Tibial artery (tissue), 4 donors: ENCODE results near the gene SYT13.
A peak's percentile ranks its signal among the peaks of the same experiment; 100 is the strongest.

Experiments used
- DNase-seq, 2 donors: peaks; one replicate each; pipeline ENCODE4 v3.0.0-alpha.2; 2019
- H3K27ac ChIP-seq, 2 donors: fragments of 200-600 bp; sonication (generic) in 1 of 2; 1 replicate in 1 of 2; 2 replicates in 1 of 2; pipeline ENCODE4 v1.5.1; 2018 to 2019; ENCODE audit warnings: mild to moderate bottlenecking in 1 of 2
- H3K27me3 ChIP-seq, 2 donors: fragments of 200-600 bp; sonication (generic) in 1 of 2; one replicate each; pipeline versions ENCODE4 v1.5.1 to v1.6.0; 2016 to 2019
- H3K36me3 ChIP-seq, 3 donors: fragments of 200-600 bp; sonication (generic) in 2 of 3; one replicate each; pipeline ENCODE4 v1.5.1; 2016 to 2019; ENCODE audit warnings: mild to moderate bottlenecking in 2 of 3
- H3K4me1 ChIP-seq, 4 donors: fragments of 200-600 bp; sonication (generic) in 2 of 4; 1 replicate in 3 of 4; 2 replicates in 1 of 4; pipeline ENCODE4 v1.5.1; 2016 to 2019
- H3K4me3 ChIP-seq, 2 donors: fragments of 200-600 bp; sonication (generic) in 1 of 2; 1 replicate in 1 of 2; 2 replicates in 1 of 2; pipeline ENCODE4 v1.5.1; 2018 to 2019; ENCODE audit warnings: mild to moderate bottlenecking in 2 of 2
- H3K9me3 ChIP-seq, 3 donors: fragments of 200-600 bp; sonication (generic) in 1 of 3; one replicate each; pipeline ENCODE4 v1.5.1; 2016 to 2019
- CTCF ChIP-seq, 2 experiments: fragments of 200-600 bp in 1 of 2; fragments of 450-650 bp in 1 of 2; IDR thresholded peaks; one replicate each; pipeline ENCODE4 v1.5.1; 2017 to 2019; ENCODE audit warnings: antibody characterized with exemption in 2 of 2, mild to moderate bottlenecking in 1 of 2, moderate library complexity in 1 of 2
- intact Hi-C: fragments of 100-400 bp; cut with DNase I; formaldehyde crosslinking; loops from one replicate; pipeline ENCODE4 v1.15.0; 2023; ENCODE audit warnings: low total_unique reads

SYT13 gene

GRCh38 chr11:45208135-45208534 lies 78.0 kb downstream of the SYT13 start:
- DNase-seq = no peak
- Histone ChIP-seq H3K27ac (peak overlapping the region in 1 of 2 donors; percentile 86), H3K36me3 (peaks cover 17 to 44% (median 20%) of the 10 kb centered on the region in 3 donors), H3K4me1 (peaks cover 0 to 33% (median 24%) of the 10 kb centered on the region in 4 donors), H3K9me3 (no peaks in the 10 kb centered on the region), H3K27me3 (no peaks in the 10 kb centered on the region), H3K4me3 (no peak overlapping the region)
- intact Hi-C loops = no loop called here
- no peak for TF ChIP-seq CTCF (IDR thresholded peaks at IDR 0.05)

- Histone ChIP-seq H3K9me3 (no peaks in the 10 kb centered on the region), H3K4me3 (no peak overlapping the region), H3K27me3 (no peaks in the 10 kb centered on the region), H3K36me3 (peaks cover 9 to 30% (median 11%) of the 10 kb centered on the region in 3 donors), H3K4me1 (peaks cover 0 to 46% (median 33%) of the 10 kb centered on the region in 4 donors), H3K27ac (no peak overlapping the region)
- DNase-seq = no peak
- intact Hi-C loops = no loop called here
- no peak for TF ChIP-seq CTCF (IDR thresholded peaks at IDR 0.05)
Observed at GRCh38 chr11:45205978-45206377, 80.2 kb downstream of the SYT13 start.

- Histone ChIP-seq H3K36me3 (peaks cover 9 to 27% (median 11%) of the 10 kb centered on the region in 3 donors), H3K9me3 (no peaks in the 10 kb centered on the region), H3K4me3 (no peak overlapping the region), H3K27ac (no peak overlapping the region), H3K27me3 (no peaks in the 10 kb centered on the region), H3K4me1 (peaks cover 0 to 36% (median 23%) of the 10 kb centered on the region in 4 donors)
- intact Hi-C loops = no loop called here
- no peak for DNase-seq
- no peak for TF ChIP-seq CTCF (IDR thresholded peaks at IDR 0.05)
Observed at GRCh38 chr11:45204761-45205160, 81.4 kb downstream of the SYT13 start.

GRCh38 chr11:45193695-45194094 lies 92.4 kb downstream of the SYT13 start:
- Histone ChIP-seq H3K36me3 (peaks cover 8 to 29% (median 14%) of the 10 kb centered on the region in 3 donors), H3K9me3 (no peaks in the 10 kb centered on the region), H3K27ac (no peak overlapping the region), H3K4me3 (no peak overlapping the region), H3K27me3 (no peaks in the 10 kb centered on the region), H3K4me1 (peaks cover 0 to 4% (median 0%) of the 10 kb centered on the region in 4 donors)
- intact Hi-C loops = no loop called here
- no peak for TF ChIP-seq CTCF (IDR thresholded peaks at IDR 0.05)
- DNase-seq = no peak
